Measurements from ENCODE around the gene TRIM14. TPM values are rescaled to one million over a fixed set of nuclear protein-coding genes. Genes with fewer than 3 reads are reported as not detected.
"Not testable (repeated sequence)": the region's sequence is repeated elsewhere in the genome, so short reads cannot be mapped to it uniquely, and the experiment has no call there.

TRIM14 gene
- total and polyA plus RNA-seq, 4 experiments from 2014 or later = 41.4 to 86.2 (median 85.4) TPM

- H3K4me3 ChIP-seq (ENCODE audit: low read length in 2 of 2) = no peak overlapping the region
- Mint-ChIP-seq H3K4me3 (no peak overlapping the region), H3K9me3 (no peaks in the 10 kb centered on the region), H3K4me1 (peaks cover 0 to 6% (median 3%) of the 10 kb centered on the region in 4 donors), H3K27me3 (no peaks in the 10 kb centered on the region), H3K27ac (peak overlapping the region in 5 of 7 donors; percentile 9 to 81 (median 69)), H3K36me3 (peaks cover 22 to 55% of the 10 kb centered on the region in 2 donors)
- no peaks in the 10 kb centered on the region for H3K9me3 ChIP-seq (ENCODE audit: control insufficient read depth in 1 of 2, low read length in 2 of 2)
- no peak for DNase-seq
- POLR2A ChIA-PET (ENCODE audit: partially characterized antibody) = interaction anchor here (1.9 kb wide), 1 partner anchor 14 kb away, joined by 6 read pairs; the partner anchor contains the start of gene TRIM14
- H3K27me3 ChIP-seq (ENCODE audit: insufficient read depth, low read length) = no peaks in the 10 kb centered on the region
- peaks cover 5% of the 10 kb centered on the region for H3K4me1 ChIP-seq (ENCODE audit: insufficient read depth, low read length)
- peaks cover 16% of the 10 kb centered on the region for H3K36me3 ChIP-seq (ENCODE audit: insufficient read depth, low read length)
- CTCF ChIA-PET (ENCODE audit: partially characterized antibody) = interaction anchor here (1.6 kb wide), 1 partner anchor 12 kb away, joined by 3 read pairs; no protein-coding TSS in a partner anchor
- no peak overlapping the region for H3K27ac ChIP-seq (ENCODE audit: low read depth, low read length)
- intact Hi-C loops (cut with micrococcal nuclease) = no loop called here
Measured at GRCh38 chr9:98132806-98133631, 14.0 kb upstream of the TRIM14 start.

- no peaks in the 10 kb centered on the region for H3K27me3 ChIP-seq (ENCODE audit: insufficient read depth, low read length)
- intact Hi-C loops (cut with micrococcal nuclease) = no loop called here
- no peak overlapping the region for H3K4me3 ChIP-seq (ENCODE audit: low read length in 2 of 2)
- no peaks in the 10 kb centered on the region for H3K9me3 Mint-ChIP-seq
- H3K27me3 Mint-ChIP-seq = no peaks in the 10 kb centered on the region
- H3K4me1 ChIP-seq (ENCODE audit: insufficient read depth, low read length) = peaks cover 5% of the 10 kb centered on the region
- H3K9me3 ChIP-seq (ENCODE audit: control insufficient read depth in 1 of 2, low read length in 2 of 2) = no peaks in the 10 kb centered on the region
- POLR2A ChIA-PET (ENCODE audit: partially characterized antibody) = interaction anchor here (1.2 to 1.9 kb wide), 2 partner anchors 11 to 13 kb away, joined by 4 to 6 read pairs; partner anchors contain the start of gene TRIM14
- H3K4me1 Mint-ChIP-seq = peaks cover 0 to 6% (median 3%) of the 10 kb centered on the region in 4 donors
- peak overlapping the region in 1 of 7 donors; percentile 75 for H3K27ac Mint-ChIP-seq
- CTCF ChIA-PET (ENCODE audit: partially characterized antibody) = interaction anchor here (1.6 kb wide), 1 partner anchor 11 kb away, joined by 3 read pairs; no protein-coding TSS in a partner anchor
- H3K36me3 Mint-ChIP-seq = peaks cover 22 to 49% of the 10 kb centered on the region in 2 donors
- H3K27ac ChIP-seq (ENCODE audit: low read depth, low read length) = no peak overlapping the region
- H3K4me3 Mint-ChIP-seq = no peak overlapping the region
- DNase-seq = no peak
- H3K36me3 ChIP-seq (ENCODE audit: insufficient read depth, low read length) = peaks cover 17% of the 10 kb centered on the region
Measured at GRCh38 chr9:98132158-98132557, 13.1 kb upstream of the TRIM14 start.

GRCh38 chr9:98130576-98131228 lies 11.7 kb upstream of the TRIM14 start:
- Histone ChIP-seq H3K4me3 (ENCODE audit: low read length in 2 of 2) (no peak overlapping the region), H3K27me3 (ENCODE audit: insufficient read depth, low read length) (no peaks in the 10 kb centered on the region), H3K4me1 (ENCODE audit: insufficient read depth, low read length) (peaks cover 5% of the 10 kb centered on the region), H3K9me3 (ENCODE audit: control insufficient read depth in 1 of 2, low read length in 2 of 2) (no peaks in the 10 kb centered on the region), H3K27ac (ENCODE audit: low read depth, low read length) (no peak overlapping the region), H3K36me3 (ENCODE audit: insufficient read depth, low read length) (peaks cover 17% of the 10 kb centered on the region)
- DNase-seq = no peak
- Mint-ChIP-seq H3K36me3 (peaks cover 29 to 51% of the 10 kb centered on the region in 2 donors), H3K27me3 (no peaks in the 10 kb centered on the region), H3K27ac (peak overlapping the region in 5 of 7 donors; percentile 17 to 83 (median 71)), H3K4me3 (no peak overlapping the region), H3K9me3 (no peaks in the 10 kb centered on the region), H3K4me1 (peaks cover 0 to 6% (median 3%) of the 10 kb centered on the region in 4 donors)
- CTCF ChIA-PET (ENCODE audit: partially characterized antibody) = no interaction called here
- intact Hi-C loops (cut with micrococcal nuclease) = no loop called here
- POLR2A ChIA-PET (ENCODE audit: partially characterized antibody) = no interaction called here

GRCh38 chr9:98130060-98130459 lies 11.0 kb upstream of the TRIM14 start:
- H3K4me3 ChIP-seq (ENCODE audit: low read length in 2 of 2); DNase-seq; H3K9me3 Mint-ChIP-seq; intact Hi-C loops (cut with micrococcal nuclease); H3K4me1 ChIP-seq (ENCODE audit: insufficient read depth, low read length); H3K27me3 ChIP-seq (ENCODE audit: insufficient read depth, low read length); H3K4me1 Mint-ChIP-seq; H3K9me3 ChIP-seq (ENCODE audit: control insufficient read depth in 1 of 2, low read length in 2 of 2); POLR2A ChIA-PET (ENCODE audit: partially characterized antibody); H3K27ac ChIP-seq (ENCODE audit: low read depth, low read length); H3K4me3 Mint-ChIP-seq; H3K27me3 Mint-ChIP-seq: not testable (repeated sequence)
- Mint-ChIP-seq H3K36me3 (peaks cover 29 to 51% of the 10 kb centered on the region in 2 donors), H3K27ac (peak overlapping the region in 4 of 7 donors; percentile 29 to 73 (median 69))
- CTCF ChIA-PET (ENCODE audit: partially characterized antibody) = interaction anchor here (1.7 kb wide), 1 partner anchor 11 kb away, joined by 6 read pairs; the partner anchor contains the start of gene TRIM14
- peaks cover 21% of the 10 kb centered on the region for H3K36me3 ChIP-seq (ENCODE audit: insufficient read depth, low read length)

DNA sequence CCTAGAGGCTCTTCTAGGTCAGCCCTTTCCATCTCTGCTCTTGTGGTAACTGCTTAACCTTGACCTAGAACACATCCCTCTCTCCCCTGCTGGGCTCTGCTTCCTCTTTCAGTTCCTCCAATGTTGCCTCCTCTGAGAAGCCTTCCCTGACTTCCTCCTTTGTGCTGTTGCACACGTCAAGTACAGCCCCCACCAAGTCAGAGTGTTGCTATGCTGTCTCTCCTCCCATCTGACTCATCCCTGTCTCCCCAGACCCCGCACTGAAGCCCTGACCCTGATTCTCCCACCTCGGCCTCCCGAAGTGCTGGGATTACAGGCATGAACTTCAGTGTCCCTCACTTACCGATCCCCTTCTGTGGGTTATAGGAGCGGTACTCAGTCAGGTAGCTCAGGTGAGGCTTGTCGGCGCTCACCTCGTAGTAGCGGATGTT lies 10.4 kb upstream of the TRIM14 start:
- POLR2A ChIA-PET (ENCODE audit: partially characterized antibody) = interaction anchor here (1.2 to 2.4 kb wide), 2 partner anchors 9 to 11 kb away, joined by 4 to 6 read pairs; partner anchors contain the start of gene TRIM14
- Mint-ChIP-seq H3K4me1 (peaks cover 0 to 6% (median 3%) of the 10 kb centered on the region in 4 donors), H3K9me3 (no peaks in the 10 kb centered on the region), H3K4me3 (no peak overlapping the region), H3K27me3 (no peaks in the 10 kb centered on the region), H3K36me3 (peaks cover 29 to 51% of the 10 kb centered on the region in 2 donors), H3K27ac (peak overlapping the region in 6 of 7 donors; percentile 23 to 86 (median 80))
- Histone ChIP-seq H3K36me3 (ENCODE audit: insufficient read depth, low read length) (peaks cover 19% of the 10 kb centered on the region), H3K27me3 (ENCODE audit: insufficient read depth, low read length) (no peaks in the 10 kb centered on the region), H3K4me3 (ENCODE audit: low read length in 2 of 2) (no peak overlapping the region), H3K9me3 (ENCODE audit: control insufficient read depth in 1 of 2, low read length in 2 of 2) (no peaks in the 10 kb centered on the region), H3K4me1 (ENCODE audit: insufficient read depth, low read length) (peaks cover 5% of the 10 kb centered on the region), H3K27ac (ENCODE audit: low read depth, low read length) (no peak overlapping the region)
- intact Hi-C loops (cut with micrococcal nuclease) = no loop called here
- no peak for DNase-seq
- CTCF ChIA-PET (ENCODE audit: partially characterized antibody) = interaction anchor here (1.7 kb wide), 1 partner anchor 11 kb away, joined by 6 read pairs; the partner anchor contains the start of gene TRIM14

GRCh38 chr9:98128316-98128715 lies 9.3 kb upstream of the TRIM14 start:
- ChIA-PET POLR2A (ENCODE audit: partially characterized antibody) (interaction anchor here (1.2 to 2.4 kb wide), 2 partner anchors 8 to 10 kb away, joined by 4 to 6 read pairs; partner anchors contain the start of gene TRIM14), CTCF (ENCODE audit: partially characterized antibody) (interaction anchor here (1.7 kb wide), 1 partner anchor 10 kb away, joined by 6 read pairs; the partner anchor contains the start of gene TRIM14)
- Histone ChIP-seq H3K36me3 (ENCODE audit: insufficient read depth, low read length) (peaks cover 13% of the 10 kb centered on the region), H3K27me3 (ENCODE audit: insufficient read depth, low read length) (no peaks in the 10 kb centered on the region), H3K9me3 (ENCODE audit: control insufficient read depth in 1 of 2, low read length in 2 of 2) (no peaks in the 10 kb centered on the region), H3K4me1 (ENCODE audit: insufficient read depth, low read length) (peaks cover 5% of the 10 kb centered on the region), H3K4me3 (ENCODE audit: low read length in 2 of 2) (no peak overlapping the region), H3K27ac (ENCODE audit: low read depth, low read length) (no peak overlapping the region)
- H3K9me3 Mint-ChIP-seq = no peaks in the 10 kb centered on the region
- peaks cover 0 to 6% (median 3%) of the 10 kb centered on the region in 4 donors for H3K4me1 Mint-ChIP-seq
- H3K27me3 Mint-ChIP-seq = no peaks in the 10 kb centered on the region
- H3K4me3 Mint-ChIP-seq = no peak overlapping the region
- H3K27ac Mint-ChIP-seq = peak overlapping the region in 1 of 7 donors; percentile 26
- DNase-seq = no peak
- intact Hi-C loops (cut with micrococcal nuclease) = no loop called here
- peaks cover 22 to 48% of the 10 kb centered on the region in 2 donors for H3K36me3 Mint-ChIP-seq

Measured in CD4-positive, alpha-beta memory T cell (primary cell).